Activated CD8-positive, alpha-beta memory T cell treated with anti-CD3 and anti-CD28 coated beads, Interleukin-2, amount 50 U/mL, for 1 hour (primary cell): ENCODE data around the gene NDST1.

ENCODE experiments used
- DNase-seq: peaks from one replicate; pipeline ENCODE4 v3.0.0-alpha.2; 2020; ENCODE audit errors: extremely low read depth

Gene NDST1

GRCh38 chr5:150544611-150545219 lies 36.8 kb downstream of the NDST1 start:
- peak; percentile 12 for DNase-seq

DNA sequence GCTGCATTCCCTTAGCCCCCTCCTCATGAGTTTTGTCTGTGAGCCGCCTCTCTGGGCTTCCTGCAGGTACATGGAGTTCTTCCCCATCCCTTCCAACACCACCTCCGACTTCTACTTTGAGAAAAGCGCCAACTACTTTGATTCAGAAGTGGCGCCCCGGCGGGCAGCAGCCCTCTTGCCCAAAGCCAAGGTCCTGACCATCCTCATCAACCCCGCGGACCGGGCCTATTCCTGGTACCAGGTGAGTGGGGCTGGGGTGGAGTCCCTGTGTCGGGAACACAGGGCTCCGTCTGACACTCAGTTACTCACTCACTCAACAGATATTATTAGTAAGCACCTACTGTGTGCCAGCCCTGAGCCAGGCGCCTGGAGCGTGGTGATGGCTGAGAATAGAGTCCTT lies 37.3 kb downstream of the NDST1 start:
- DNase-seq = no peak

DNA sequence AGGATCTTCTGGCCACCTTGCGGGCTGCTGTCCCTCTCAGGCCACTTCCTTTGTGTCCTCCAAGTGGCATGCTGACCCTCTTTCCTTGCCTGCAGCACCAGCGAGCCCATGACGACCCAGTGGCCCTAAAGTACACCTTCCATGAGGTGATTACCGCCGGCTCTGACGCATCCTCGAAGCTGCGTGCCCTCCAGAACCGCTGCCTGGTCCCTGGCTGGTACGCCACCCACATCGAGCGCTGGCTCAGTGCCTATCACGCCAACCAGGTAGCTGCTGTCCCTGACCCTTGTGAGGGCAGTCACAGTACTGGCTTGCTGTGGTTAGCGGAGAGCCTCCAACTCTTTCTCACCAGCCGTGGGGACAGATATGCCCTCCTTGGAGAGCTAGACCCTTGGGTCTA lies 40.2 kb downstream of the NDST1 start:
- no peak for DNase-seq

- DNase-seq = no peak
These were observed 41.8 kb downstream of the NDST1 start for GRCh38 chr5:150549735-150550134.

- DNase-seq = no peak
These were observed 42.4 kb downstream of the NDST1 start for GRCh38 chr5:150550286-150550685.

DNA sequence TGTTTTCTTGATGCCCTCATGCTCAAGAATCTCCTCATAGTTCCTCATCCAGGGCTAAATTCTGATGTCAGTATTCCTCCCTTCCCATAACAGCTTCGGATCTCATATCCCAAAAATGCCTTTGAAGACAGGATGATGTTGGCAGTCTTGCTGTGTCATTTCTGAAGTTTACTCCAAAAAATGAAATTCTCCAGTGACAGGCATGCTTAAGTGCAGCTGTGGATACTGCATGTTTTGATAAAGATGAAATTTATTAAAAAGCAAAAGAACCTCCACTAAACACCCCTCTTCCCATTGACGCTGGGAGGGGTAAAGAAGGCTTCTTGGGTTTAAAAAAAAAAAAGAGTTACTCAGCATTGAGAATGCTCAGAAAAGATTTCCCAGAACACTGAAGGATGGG lies 43.1 kb downstream of the NDST1 start:
- no peak for DNase-seq

DNA sequence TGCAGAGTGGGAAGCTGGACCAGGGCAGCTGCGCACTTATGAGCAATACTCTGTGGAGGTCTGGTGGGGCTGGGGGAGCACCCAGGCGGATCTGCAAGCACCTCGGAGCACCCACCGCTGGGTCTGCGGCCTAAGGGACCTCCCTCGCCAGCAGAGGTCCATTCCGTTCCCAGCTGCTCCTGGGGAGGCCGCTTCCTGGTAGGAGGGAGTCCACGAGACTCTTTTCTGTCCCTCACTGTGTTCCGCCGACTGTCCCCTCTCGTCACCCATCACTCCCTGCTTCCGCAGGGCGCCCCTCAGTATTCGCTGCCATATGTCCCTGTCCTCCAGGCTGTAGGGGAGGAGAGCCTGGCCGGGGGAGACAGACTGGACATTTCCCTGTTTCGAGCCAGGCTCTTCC lies 45.5 kb downstream of the NDST1 start:
- no peak for DNase-seq

- DNase-seq = no peak
These were observed 46.0 kb downstream of the NDST1 start for GRCh38 chr5:150553911-150554310.

DNA sequence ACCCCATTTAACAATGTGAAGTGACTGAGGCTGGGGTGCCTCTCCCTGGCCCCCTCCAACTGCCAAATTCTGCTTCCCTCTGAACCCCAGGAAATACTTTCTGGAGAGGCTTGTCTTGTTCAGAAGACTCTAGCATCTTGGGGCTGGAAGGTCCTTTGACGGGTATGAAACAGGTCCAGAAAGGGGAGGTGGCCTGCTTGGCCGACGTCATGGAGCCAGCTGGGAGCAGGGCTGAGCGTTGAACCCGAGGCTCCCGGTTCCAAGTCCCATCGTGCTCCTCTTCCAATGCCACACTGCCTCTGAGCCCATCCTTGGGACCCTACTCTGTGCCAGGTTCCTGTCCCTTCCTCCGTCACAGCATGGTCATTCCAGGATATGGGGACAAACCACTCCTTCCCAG lies 46.9 kb downstream of the NDST1 start:
- no peak for DNase-seq

DNA sequence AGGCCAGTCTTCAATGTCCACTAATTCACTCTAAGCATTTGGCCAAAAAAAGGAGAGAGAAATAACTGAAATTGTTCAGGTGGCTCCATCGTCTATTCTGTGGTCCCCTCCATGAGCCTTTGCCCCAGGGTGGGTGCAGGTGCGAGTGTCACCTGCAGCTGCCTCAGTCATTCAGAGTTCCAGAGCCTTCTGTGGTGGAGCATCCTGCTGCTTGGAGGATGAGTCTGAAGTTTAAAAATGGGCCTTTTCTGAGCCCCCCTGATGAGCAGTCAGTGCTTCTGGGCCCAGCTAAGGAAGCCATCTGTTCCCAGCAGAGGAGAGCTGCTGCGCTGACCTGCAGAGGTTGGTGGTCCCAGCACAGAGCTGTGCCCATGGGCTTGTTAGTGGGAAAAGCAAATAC lies 48.2 kb downstream of the NDST1 start:
- DNase-seq = no peak

- no peak for DNase-seq
These were observed 49.1 kb downstream of the NDST1 start for GRCh38 chr5:150556859-150557508.

DNA sequence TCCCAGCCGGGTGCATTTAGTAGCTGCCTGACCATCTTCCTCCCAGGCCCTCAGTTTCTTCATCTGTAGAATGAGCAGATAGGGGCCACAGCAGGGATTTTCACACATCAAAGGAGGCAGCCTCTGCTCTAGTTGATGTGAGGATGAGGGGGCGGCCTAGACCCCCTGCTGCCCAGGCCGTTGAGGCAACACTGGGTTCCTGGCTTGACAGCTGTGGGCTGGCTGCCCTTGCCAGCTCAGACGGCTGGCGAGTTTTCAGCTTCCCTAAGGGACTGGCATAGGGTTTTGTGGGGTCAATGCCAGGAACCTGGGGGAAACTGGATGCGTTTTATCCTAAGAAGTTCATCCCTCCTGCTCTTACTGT lies 49.6 kb downstream of the NDST1 start:
- no peak for DNase-seq

GRCh38 chr5:150558088-150558621 lies 50.2 kb downstream of the NDST1 start:
- DNase-seq = no peak

GRCh38 chr5:150559088-150559487 lies 51.2 kb downstream of the NDST1 start:
- DNase-seq = no peak

GRCh38 chr5:150559701-150560100 lies 51.8 kb downstream of the NDST1 start:
- DNase-seq = no peak

GRCh38 chr5:150560401-150561191 lies 52.7 kb downstream of the NDST1 start:
- peak; percentile 70 for DNase-seq

DNA sequence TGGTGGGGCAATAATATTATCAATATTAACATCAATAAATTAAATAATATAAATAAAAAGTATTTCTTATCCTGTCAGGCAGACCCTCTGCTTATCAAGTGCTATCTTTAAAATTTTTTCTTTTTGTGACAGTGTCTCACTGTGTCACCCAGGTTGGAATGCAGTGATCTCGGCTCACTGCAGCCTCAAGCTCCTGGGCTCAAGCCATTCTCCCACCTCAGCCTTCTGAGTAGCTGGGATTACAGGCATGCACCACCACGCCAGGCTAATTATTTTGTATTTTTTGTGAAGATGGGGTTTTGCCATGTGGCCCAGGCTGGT lies 53.2 kb downstream of the NDST1 start:
- DNase-seq = no peak

- no peak for DNase-seq
These were observed 53.8 kb downstream of the NDST1 start for GRCh38 chr5:150561571-150562275.

GRCh38 chr5:150562832-150563231 lies 54.9 kb downstream of the NDST1 start:
- DNase-seq = no peak

- DNase-seq = no peak
These were observed 57.9 kb downstream of the NDST1 start for GRCh38 chr5:150565868-150566267.

- no peak for DNase-seq
These were observed 59.2 kb downstream of the NDST1 start for GRCh38 chr5:150567031-150567717.

GRCh38 chr5:150568663-150569062 lies 60.7 kb downstream of the NDST1 start:
- no peak for DNase-seq
